H1 (cell line): Measurements from ENCODE around the gene SYNPR. TPM values are rescaled to one million over a fixed set of nuclear protein-coding genes. Genes with fewer than 3 reads are reported as not detected.

ENCODE experiments used
- CTCF ChIA-PET: fragments of 300-600 bp; sonication (Branson Sonifier 250); formaldehyde crosslinking; loops from one replicate; lab custom pipeline; 2021; ENCODE audit not compliant: partially characterized antibody; lab: Charles Lee
- POLR2A ChIA-PET: fragments of 300-600 bp; sonication (Branson Sonifier 250); formaldehyde crosslinking; loops from one replicate; lab custom pipeline; 2021; ENCODE audit warnings: inconsistent platforms; ENCODE audit not compliant: partially characterized antibody; lab: Charles Lee
- DNase-seq, 2 experiments: peaks; one replicate each; pipeline versions ENCODE4 v3.0.0 to v3.0.0-alpha.2; 2010 to 2022; ENCODE audit warnings: low spot score in 2 of 2, low read depth in 1 of 2, mixed read lengths in 1 of 2
- FAIRE-seq: peaks from 2 replicates; lab custom pipeline; 2011; peaks lifted over from hg19 to GRCh38; lab: Jason Lieb, UNC
- H2AFZ ChIP-seq: 2 replicates; pipeline ENCODE4 v1.8.1; 2012; ENCODE audit warnings: low read length, inconsistent platforms
- H2AK5ac ChIP-seq: 2 replicates; pipeline ENCODE4 v1.6.1; 2013; ENCODE audit warnings: low read depth, low read length
- H2BK120ac ChIP-seq: replicated peaks from 2 replicates; pipeline ENCODE3; 2013; ENCODE audit warnings: low read depth, low read length, inconsistent platforms
- H2BK12ac ChIP-seq: 2 replicates; pipeline ENCODE4 v1.6.1; 2013; ENCODE audit warnings: low read depth, low read length
- H2BK15ac ChIP-seq: 2 replicates; pipeline ENCODE4 v1.6.1; 2013; ENCODE audit warnings: low read length
- H2BK20ac ChIP-seq: 2 replicates; pipeline ENCODE4 v1.6.1; 2013; ENCODE audit warnings: low read length
- H2BK5ac ChIP-seq: 2 replicates; pipeline ENCODE4 v1.6.1; 2013; ENCODE audit warnings: low read depth, low read length
- H3K14ac ChIP-seq: 2 replicates; pipeline ENCODE4 v1.6.1; 2013; ENCODE audit warnings: inconsistent platforms; ENCODE audit not compliant: insufficient read length
- H3K18ac ChIP-seq: 2 replicates; pipeline ENCODE4 v1.6.1; 2013; ENCODE audit warnings: low read length; ENCODE audit errors: extremely low read depth
- H3K23ac ChIP-seq: 2 replicates; pipeline ENCODE4 v1.6.1; 2013; ENCODE audit warnings: inconsistent platforms; ENCODE audit not compliant: insufficient read length
- H3K23me2 ChIP-seq: 2 replicates; pipeline ENCODE4 v1.6.1; 2013; ENCODE audit warnings: low read depth, low read length
- H3K27ac ChIP-seq: 2 replicates; pipeline ENCODE4 v1.6.1; 2011; ENCODE audit warnings: low read depth, low read length, inconsistent platforms
- H3K27me3 ChIP-seq, 4 experiments: replicated peaks in 1 of 4; 1 replicate in 1 of 4; 2 replicates in 3 of 4; pipeline versions ENCODE4 v1.6.1 to v1.8.1; 2011 to 2013; ENCODE audit warnings: low read length in 3 of 4, mild to moderate bottlenecking in 3 of 4, inconsistent platforms in 2 of 4, mixed read lengths in 2 of 4, moderate library complexity in 1 of 4; ENCODE audit not compliant: control insufficient read depth in 3 of 4, insufficient read depth in 3 of 4; ENCODE audit errors: extremely low read depth in 1 of 4
- H3K36me3 ChIP-seq, 4 experiments: 2 replicates each; pipeline versions ENCODE4 v1.6.1 to v1.8.1; 2011 to 2013; ENCODE audit warnings: mild to moderate bottlenecking in 4 of 4, low read length in 3 of 4, moderate library complexity in 2 of 4, control low read depth in 1 of 4, inconsistent platforms in 1 of 4; ENCODE audit not compliant: insufficient read depth in 4 of 4, control insufficient read depth in 2 of 4
- H3K4ac ChIP-seq: replicated peaks from 2 replicates; pipeline ENCODE3; 2013; ENCODE audit warnings: low read length, low read depth, mixed read lengths, inconsistent platforms; ENCODE audit not compliant: insufficient read length
- H3K4me1 ChIP-seq, 4 experiments: replicated peaks in 1 of 4; 1 replicate in 1 of 4; 2 replicates in 3 of 4; pipeline versions ENCODE4 v1.6.1 to v1.8.1; 2011 to 2013; ENCODE audit warnings: low read length in 3 of 4, inconsistent platforms in 2 of 4, mixed read lengths in 1 of 4; ENCODE audit not compliant: insufficient read depth in 4 of 4, control insufficient read depth in 3 of 4
- H3K4me2 ChIP-seq, 2 experiments: 2 replicates each; pipeline versions ENCODE4 v1.6.1 to v1.8.1; 2011 to 2013; ENCODE audit warnings: low read depth in 2 of 2, low read length in 2 of 2, control low read depth in 1 of 2, inconsistent platforms in 1 of 2, mild to moderate bottlenecking in 1 of 2; ENCODE audit not compliant: insufficient read depth in 1 of 2
- H3K4me3 ChIP-seq, 4 experiments: fragments of 200-600, 300-600 bp in 1 of 4; sonication (generic), shearing (Covaris generic), sonication (Bioruptor Twin) in 1 of 4; 2 replicates each; pipeline versions ENCODE4 v1.5.1 to v1.8.1; 2011 to 2016; ENCODE audit warnings: low read length in 4 of 4, low read depth in 3 of 4, control low read depth in 2 of 4, inconsistent platforms in 2 of 4, mild to moderate bottlenecking in 2 of 4, mixed read lengths in 1 of 4, moderate library complexity in 1 of 4; ENCODE audit not compliant: insufficient read depth in 2 of 4; ENCODE audit errors: extremely low read depth in 1 of 4
- H3K56ac ChIP-seq: replicated peaks from 2 replicates; pipeline ENCODE3; 2013; ENCODE audit warnings: low read depth, mild to moderate bottlenecking, mixed read lengths, low read length, inconsistent platforms; ENCODE audit not compliant: insufficient read length
- H3K79me1 ChIP-seq: 2 replicates; pipeline ENCODE4 v1.6.1; 2013; ENCODE audit warnings: low read depth, low read length, control low read depth
- H3K79me2 ChIP-seq, 2 experiments: 2 replicates each; pipeline versions ENCODE4 v1.6.1 to v1.8.1; 2012 to 2013; ENCODE audit warnings: low read length in 2 of 2, mild to moderate bottlenecking in 2 of 2, inconsistent platforms in 1 of 2; ENCODE audit not compliant: insufficient read depth in 2 of 2, control insufficient read depth in 1 of 2
- H3K9ac ChIP-seq, 4 experiments: replicated peaks in 1 of 4; 1 replicate in 1 of 4; 2 replicates in 3 of 4; pipeline versions ENCODE4 v1.6.1 to v1.8.1; 2011 to 2013; ENCODE audit warnings: low read depth in 3 of 4, low read length in 3 of 4, control low read depth in 2 of 4, mild to moderate bottlenecking in 2 of 4, moderate library complexity in 2 of 4, inconsistent platforms in 1 of 4; ENCODE audit errors: extremely low read depth in 1 of 4
- H3K9me3 ChIP-seq, 2 experiments: 2 replicates each; pipeline versions ENCODE4 v1.6.1 to v1.8.1; 2012 to 2013; ENCODE audit warnings: mild to moderate bottlenecking in 2 of 2, moderate library complexity in 2 of 2, control low read depth in 1 of 2, inconsistent platforms in 1 of 2, low read depth in 1 of 2, low read length in 1 of 2, mixed read lengths in 1 of 2; ENCODE audit not compliant: insufficient read depth in 2 of 2
- H4K20me1 ChIP-seq, 2 experiments: replicated peaks in 1 of 2; 2 replicates each; pipeline versions ENCODE3 to v1.8.1; 2011 to 2013; ENCODE audit warnings: inconsistent platforms in 2 of 2, low read length in 2 of 2, mild to moderate bottlenecking in 1 of 2; ENCODE audit not compliant: insufficient read depth in 2 of 2, control insufficient read depth in 1 of 2
- H4K5ac ChIP-seq: 2 replicates; pipeline ENCODE4 v1.6.1; 2013; ENCODE audit warnings: low read length, low read depth, mixed read lengths, inconsistent platforms; ENCODE audit not compliant: insufficient read length
- H4K8ac ChIP-seq: 2 replicates; pipeline ENCODE4 v1.8.0; 2013; ENCODE audit warnings: mild to moderate bottlenecking, moderate library complexity, low read length, inconsistent platforms; ENCODE audit not compliant: insufficient read depth; ENCODE audit errors: extremely low read depth
- H4K91ac ChIP-seq: replicated peaks from 2 replicates; pipeline ENCODE3; 2013; ENCODE audit warnings: low read length, mixed read lengths, inconsistent platforms; ENCODE audit not compliant: insufficient read length
- CHD1 ChIP-seq: IDR thresholded peaks from 2 replicates; pipeline ENCODE4 v1.6.1; 2012; ENCODE audit warnings: low read depth, low read length, improper control_type of control experiment
- KDM5A ChIP-seq: fragments of 200-600 bp; IDR thresholded peaks from 2 replicates; pipeline ENCODE4 v1.7.1; 2012; ENCODE audit warnings: mild to moderate bottlenecking, low read length, inconsistent platforms, mixed read lengths
- RNF2 ChIP-seq: fragments of 200-900, 300-1000 bp; sonication (generic); IDR thresholded peaks from 2 replicates; pipeline ENCODE4 v1.7.1; 2016; ENCODE audit warnings: borderline replicate concordance, low read depth, mild to moderate bottlenecking, antibody characterized with exemption, low read length; ENCODE audit not compliant: poor library complexity, severe bottlenecking; ENCODE audit errors: missing control alignments
- TCF12 ChIP-seq: IDR thresholded peaks from 2 replicates; pipeline ENCODE4 v1.6.1; 2011; ENCODE audit warnings: low read depth, mild to moderate bottlenecking, low read length
- WGBS, 2 experiments: shearing (Covaris generic) in 1 of 2; methylation state at CpG; one replicate each; pipeline versions ENCODE4 v1.1.6 to v1.1.7; 2013 to 2015; ENCODE audit warnings: low lambda C conversion rate in 2 of 2, mixed read lengths in 2 of 2, inconsistent platforms in 1 of 2, low coverage in 1 of 2, missing lambda C conversion rate in 1 of 2; ENCODE audit not compliant: insufficient replicate concordance in 2 of 2, insufficient coverage in 1 of 2, insufficient read length in 1 of 2; ENCODE audit errors: extremely low coverage in 1 of 2, missing lambda C conversion rate in 1 of 2; 5-methylcytosine and 5-hydroxymethylcytosine counted together
- polyA plus RNA-seq, 7 experiments: library from polyadenylated mRNA; depleted of rRNA in 3 of 7; stranded (reverse) in 5 of 7; unstranded in 2 of 7; fragments of >200 nt in 5 of 7; fragments of 200-250 nt in 2 of 7; gene quantifications; 1 replicate in 5 of 7; 2 replicates in 1 of 7; 4 replicates in 1 of 7; pipeline versions ENCODE4 v1.2.1 to v1.2.3, GENCODE V29; 2011 to 2013; ENCODE audit warnings: missing spikeins in 2 of 7, mixed read lengths in 2 of 7
- total RNA-seq: library from RNA; stranded (reverse); fragmentation: NEBNext Ultra II Directional; extraction: Animal tissue kit (Norgen Biotek cat#: 25700); gene quantifications from 2 replicates; pipeline ENCODE4 v1.2.1, GENCODE V29; 2021

Gene SYNPR
- total and polyA plus RNA-seq, 2 of the 8 experiments (the other 6 are each of a cell fraction or from before 2014, with no cell fraction given) = 0.39 to 0.99 TPM

- H3K9me3 ChIP-seq = no peaks in the 10 kb centered on the region
- peaks cover 2% of the 10 kb centered on the region; the same call in 1 of the 2 replicates for H3K23me2 ChIP-seq
- H3K18ac ChIP-seq = no peak overlapping the region
- no peak overlapping the region for H2BK120ac ChIP-seq
- CTCF ChIA-PET = interaction anchor here (0.9 to 1.3 kb wide), 2 partner anchors 11 to 19 kb away, joined by 4 to 5 read pairs; no protein-coding TSS in a partner anchor
- no peak overlapping the region for H4K5ac ChIP-seq
- peaks cover 0 to 8% (median 7%) of the 10 kb centered on the region in 4 experiments; a peak in 4 of 7 replicates for H3K4me1 ChIP-seq
- no peak overlapping the region for H4K8ac ChIP-seq
- no peak overlapping the region for H2BK12ac ChIP-seq
- no peak overlapping the region for H2AK5ac ChIP-seq
- H3K79me1 ChIP-seq = no peaks in the 10 kb centered on the region
- DNase-seq (no peak), FAIRE-seq (no peak)
- no peak overlapping the region for H2AFZ ChIP-seq
- H3K4ac ChIP-seq = no peak overlapping the region
- no peak overlapping the region for H3K14ac ChIP-seq
- H3K27ac ChIP-seq = no peak overlapping the region
- no peak overlapping the region for H3K4me3 ChIP-seq
- H4K91ac ChIP-seq = no peak overlapping the region
- no peak overlapping the region for H2BK20ac ChIP-seq
- H2BK15ac ChIP-seq = no peak overlapping the region
- H3K79me2 ChIP-seq = no peaks in the 10 kb centered on the region
- WGBS, 2 experiments = 73% methylated on average over 2 of the region's 2 CpGs; no CpG with 5 or more reads in 1 of the 2 experiments
- TF ChIP-seq TCF12 = no peak
- no peak for TF ChIP-seq KDM5A
- TF ChIP-seq CHD1 = no peak
- TF ChIP-seq RNF2 = no peak
- no peaks in the 10 kb centered on the region for H4K20me1 ChIP-seq
- H3K27me3 ChIP-seq = no peaks in the 10 kb centered on the region
- POLR2A ChIA-PET = no interaction called here
- no peak overlapping the region for H3K56ac ChIP-seq
- H3K23ac ChIP-seq = no peak overlapping the region
- no peak overlapping the region for H3K9ac ChIP-seq
- H2BK5ac ChIP-seq = no peak overlapping the region
- no peaks in the 10 kb centered on the region; a peak in 1 of 8 replicates for H3K36me3 ChIP-seq
- H3K4me2 ChIP-seq = no peak overlapping the region
Measured at GRCh38 chr3:63597019-63597418, 318.9 kb downstream of the SYNPR start.
